A549 (cell line): ENCODE data around the gene NEURL1. TPM values are rescaled to one million over a fixed set of nuclear protein-coding genes. Genes with fewer than 3 reads are reported as not detected.
"Not testable (repeated sequence)": the region's sequence is repeated elsewhere in the genome, so short reads cannot be mapped to it uniquely, and the experiment has no call there.

Experiments used
- ATAC-seq, 2 experiments: fragments of 200-7000 bp in 1 of 2; fragments of >200 bp in 1 of 2; cut with Nextera tagmentation in 1 of 2; cut with Tn5 transposase in 1 of 2; 3 replicates each; pipeline versions ENCODE4 v1.8.0 to v1.9.1; 2018 to 2020; ENCODE audit warnings: mild to moderate bottlenecking in 1 of 2, moderate library complexity in 1 of 2
- CTCF ChIA-PET: fragments of 300-600 bp; sonication (Branson Sonifier 250); formaldehyde crosslinking; extraction: SDS; loops from one replicate; lab custom pipeline; 2021; ENCODE audit warnings: antibody characterized with exemption, inconsistent platforms; lab: Yijun Ruan, JAX
- POLR2A ChIA-PET: fragments of 350-600 bp; formaldehyde crosslinking; extraction: SDS; loops from one replicate; lab custom pipeline; 2021; ENCODE audit warnings: antibody characterized with exemption, inconsistent platforms; lab: Yijun Ruan, JAX
- DNase-seq, 2 experiments: peaks; one replicate each; pipeline versions ENCODE4 v3.0.0 to v3.0.0-alpha.2; 2011 to 2016; ENCODE audit warnings: low read depth in 1 of 2, low spot score in 1 of 2
- FAIRE-seq: peaks from 2 replicates; lab custom pipeline; 2011; peaks lifted over from hg19 to GRCh38; lab: Jason Lieb, UNC
- H3K27ac ChIP-seq, 2 experiments: fragments of >200 bp; sonication (Bioruptor Twin); formaldehyde crosslinking; 3 replicates each; pipeline ENCODE4 v1.5.1; 2016 to 2017
- H3K4me1 ChIP-seq: fragments of >200 bp; sonication (Bioruptor Twin); formaldehyde crosslinking; 3 replicates; pipeline ENCODE4 v1.6.1; 2016
- H3K4me2 ChIP-seq: fragments of >200 bp; sonication (Bioruptor Twin); formaldehyde crosslinking; 3 replicates; pipeline ENCODE4 v1.6.1; 2016
- H3K4me3 ChIP-seq: fragments of >200 bp; sonication (Bioruptor Twin); formaldehyde crosslinking; 3 replicates; pipeline ENCODE4 v1.5.1; 2016
- H3K9me3 ChIP-seq: fragments of >200 bp; sonication (Bioruptor Twin); formaldehyde crosslinking; 3 replicates; pipeline ENCODE4 v1.6.1; 2016
- BHLHE40 ChIP-seq: IDR thresholded peaks from 2 replicates; pipeline ENCODE4 v1.6.1; 2012; ENCODE audit warnings: low read depth, low read length, inconsistent platforms
- CTCF ChIP-seq: fragments of >200 bp; sonication (Bioruptor Twin); formaldehyde crosslinking; IDR thresholded peaks from 3 replicates; pipeline ENCODE4 v1.5.1; 2016
- EHF ChIP-seq: fragments of 250-450 bp; sonication (Bioruptor Pico); IDR thresholded peaks from 2 replicates; pipeline ENCODE4 v1.5.0; 2020; ENCODE audit warnings: mild to moderate bottlenecking
- EHMT2 ChIP-seq: fragments of 200-600 bp; sonication (generic); IDR thresholded peaks from 2 replicates; pipeline ENCODE4 v1.6.1; 2016; ENCODE audit warnings: antibody characterized with exemption, low read depth, mild to moderate bottlenecking, moderate library complexity
- ESRRA ChIP-seq: fragments of 150-350 bp; IDR thresholded peaks from 2 replicates; pipeline ENCODE4 v1.6.1; 2014; ENCODE audit warnings: mild to moderate bottlenecking, low read length, borderline replicate concordance
- FOSB ChIP-seq: fragments of 250-450 bp; sonication (Bioruptor Pico); IDR thresholded peaks from 2 replicates; pipeline ENCODE4 v1.5.0; 2020; ENCODE audit warnings: mild to moderate bottlenecking, moderate library complexity
- GATA3 ChIP-seq: IDR thresholded peaks from 2 replicates; pipeline ENCODE4 v1.6.1; 2012; ENCODE audit warnings: borderline replicate concordance
- HDAC2 ChIP-seq: fragments of 200-600 bp; sonication (generic); IDR thresholded peaks from 2 replicates; pipeline ENCODE4 v1.6.1; 2016
- HES2 ChIP-seq: fragments of >200 bp; sonication (Bioruptor Twin); formaldehyde crosslinking; IDR thresholded peaks from 2 replicates; pipeline ENCODE4 v1.6.1; 2016
- HEYL ChIP-seq: fragments of 250-450 bp; sonication (Bioruptor Pico); IDR thresholded peaks from 2 replicates; pipeline ENCODE4 v1.8.0; 2021; ENCODE audit warnings: mild to moderate bottlenecking, moderate library complexity
- JUN ChIP-seq, 2 experiments: fragments of >200 bp; sonication (Bioruptor Twin); formaldehyde crosslinking; IDR thresholded peaks; 2 replicates in 1 of 2; 3 replicates in 1 of 2; pipeline ENCODE4 v1.6.1; 2016 to 2017
- MAX ChIP-seq: IDR thresholded peaks from 2 replicates; pipeline ENCODE4 v1.6.1; 2012
- MYC ChIP-seq: IDR thresholded peaks from 2 replicates; pipeline ENCODE4 v1.6.1; 2012; ENCODE audit warnings: mild to moderate bottlenecking, inconsistent platforms, low read length, improper control_type of control experiment, borderline replicate concordance
- NFE2L2 ChIP-seq: fragments of 150-350 bp; conservative IDR thresholded peaks from 2 replicates; pipeline ENCODE4 v1.6.1; 2014; ENCODE audit warnings: low read length
- PBX3 ChIP-seq: IDR thresholded peaks from 2 replicates; pipeline ENCODE4 v1.6.1; 2012
- POLR2AphosphoS2 ChIP-seq: conservative IDR thresholded peaks from 2 replicates; pipeline ENCODE4 v1.6.1; 2012; ENCODE audit warnings: low read length, improper control_type of control experiment, inconsistent platforms
- RAD21 ChIP-seq, 2 experiments: fragments of >200 bp in 1 of 2; sonication (Bioruptor Twin) in 1 of 2; formaldehyde crosslinking in 1 of 2; IDR thresholded peaks in 1 of 2; conservative IDR thresholded peaks in 1 of 2; 2 replicates in 1 of 2; 3 replicates in 1 of 2; pipeline ENCODE4 v1.6.1; 2012 to 2018; ENCODE audit warnings: inconsistent platforms in 1 of 2
- RARB ChIP-seq: fragments of 250-450 bp; sonication (Bioruptor Pico); IDR thresholded peaks from 2 replicates; pipeline ENCODE4 v1.8.0; 2021; ENCODE audit warnings: mild to moderate bottlenecking, moderate library complexity
- SMC3 ChIP-seq: fragments of >200 bp; sonication (Bioruptor Twin); formaldehyde crosslinking; IDR thresholded peaks from 3 replicates; pipeline ENCODE4 v1.6.1; 2018; ENCODE audit warnings: inconsistent platforms
- SREBF2 ChIP-seq: fragments of 450-650 bp; IDR thresholded peaks from 2 replicates; pipeline ENCODE4 v1.6.1; 2014; ENCODE audit warnings: mild to moderate bottlenecking, moderate library complexity
- TFCP2L1 ChIP-seq: fragments of 250-450 bp; sonication (Bioruptor Pico); IDR thresholded peaks from 2 replicates; pipeline ENCODE4 v1.5.0; 2021; ENCODE audit warnings: mild to moderate bottlenecking
- ZFP36 ChIP-seq: fragments of 450-650 bp; IDR thresholded peaks from 2 replicates; pipeline ENCODE4 v1.6.1; 2014; ENCODE audit warnings: borderline replicate concordance; ENCODE audit not compliant: partially characterized antibody
- ZSCAN20 ChIP-seq: fragments of 250-450 bp; sonication (Bioruptor Pico); IDR thresholded peaks from 2 replicates; pipeline ENCODE4 v1.8.0; 2022; ENCODE audit warnings: mild to moderate bottlenecking, moderate library complexity
- WGBS: methylation state at CpG from one replicate; pipeline ENCODE4 v1.1.6; 2017; ENCODE audit errors: missing lambda C conversion rate; 5-methylcytosine and 5-hydroxymethylcytosine counted together
- polyA plus RNA-seq, 4 experiments: library from polyadenylated mRNA; depleted of rRNA in 3 of 4; stranded (reverse); fragments of >200 nt; fragmentation: RNase III in 1 of 4; extraction: RNeasy Plus Mini Kit Qiagen cat#74134 plus additional on column Dnase treatment in 1 of 4; gene quantifications; 2 replicates in 3 of 4; 3 replicates in 1 of 4; pipeline ENCODE4 v1.2.3, GENCODE V29; 2011 to 2017

NEURL1 gene
- polyA plus RNA-seq, 2 of the 4 experiments (the other 2 are of a cell fraction): 0.06 to 0.37 TPM

GRCh38 chr10:103519798-103520197 lies 26.3 kb downstream of the NEURL1 start:
- TF ChIP-seq EHF (CRISPR knock-in tag) (no peak), PBX3 (no peak), RARB (CRISPR knock-in tag) (no peak), NFE2L2 (no peak), GATA3 (no peak), SREBF2 (no peak), ZFP36 (no peak), MAX (no peak), CTCF (no peak), HES2 (no peak), BHLHE40 (no peak), FOSB (no peak), JUN (IDR thresholded peaks at IDR 0.05) (no peak)
- TF ChIP-seq, all 56 proteins: peak for 0
- Histone ChIP-seq H3K4me1 (no peaks in the 10 kb centered on the region), H3K27ac (no peak overlapping the region), H3K4me3 (no peak overlapping the region), H3K4me2 (no peak overlapping the region), H3K9me3 (no peaks in the 10 kb centered on the region)
- POLR2A ChIA-PET: no interaction called here
- FAIRE-seq: no peak
- DNase-seq: no peak
- no peak for ATAC-seq
- CTCF ChIA-PET: no interaction called here
- 49% methylated on average over 4 of the region's 4 CpGs for WGBS

GRCh38 chr10:103522006-103522405 lies 28.5 kb downstream of the NEURL1 start:
- WGBS: 67% methylated on average over 7 of the region's 7 CpGs

GRCh38 chr10:103523683-103524082 lies 30.2 kb downstream of the NEURL1 start:
- FAIRE-seq (no peak), DNase-seq (no peak), ATAC-seq (no peak)
- no peak overlapping the region for H3K27ac ChIP-seq
- H3K4me2 ChIP-seq: no peak overlapping the region
- no peaks in the 10 kb centered on the region for H3K9me3 ChIP-seq
- no peak overlapping the region for H3K4me3 ChIP-seq
- CTCF ChIA-PET: interaction anchor here (1.0 to 1.5 kb wide), 3 partner anchors 31 to 163 kb away, joined by 3 read pairs; no protein-coding TSS in a partner anchor
- H3K4me1 ChIP-seq: peaks cover 20% of the 10 kb centered on the region
- WGBS: 93% methylated on average over 4 of the region's 4 CpGs
- POLR2A ChIA-PET: no interaction called here
- TF ChIP-seq ZSCAN20 (CRISPR knock-in tag): no peak
- TF ChIP-seq ESRRA: no peak
- TF ChIP-seq NFE2L2: no peak
- no peak for TF ChIP-seq TFCP2L1
- no peak for TF ChIP-seq SMC3
- no peak for TF ChIP-seq SREBF2
- TF ChIP-seq HDAC2: no peak
- no peak for TF ChIP-seq RAD21 (conservative IDR thresholded peaks at IDR 0.05 in 1 of 2, IDR thresholded peaks at IDR 0.05 in 1 of 2)
- no peak for TF ChIP-seq BHLHE40
- no peak for TF ChIP-seq POLR2AphosphoS2
- no peak for TF ChIP-seq GATA3
- TF ChIP-seq EHMT2: no peak
- no peak for TF ChIP-seq HEYL
- TF ChIP-seq MAX: no peak
- TF ChIP-seq MYC: no peak
- TF ChIP-seq FOSB: no peak

More at GRCh38 chr10:103522006-103522405, 28.5 kb downstream of the NEURL1 start:
- CTCF ChIA-PET, ATAC-seq, POLR2A ChIA-PET, H3K4me3 ChIP-seq, H3K27ac ChIP-seq, H3K4me1 ChIP-seq, FAIRE-seq, DNase-seq, H3K9me3 ChIP-seq, H3K4me2 ChIP-seq: not testable (repeated sequence)
